Lower lobe of right lung (tissue), 2 donors: ENCODE data around the gene C13orf42. TPM values are rescaled to one million over a fixed set of nuclear protein-coding genes. Genes with fewer than 3 reads are reported as not detected.

Experiments used
- ATAC-seq, 2 donors: fragments of 200-7000 bp; cut with Tn5 transposase; one replicate each; pipeline ENCODE4 v1.9.1; 2020 to 2022; ENCODE audit warnings: mild to moderate bottlenecking in 2 of 2, moderate library complexity in 2 of 2
- DNase-seq: peaks from one replicate; pipeline ENCODE4 v3.0.0-alpha.2; 2020
- H3K27ac ChIP-seq: fragments of 200-600 bp; one replicate; pipeline ENCODE4 v1.8.0; 2022
- H3K27me3 ChIP-seq: fragments of 200-600 bp; one replicate; pipeline ENCODE4 v1.8.0; 2022; ENCODE audit warnings: low read depth
- H3K36me3 ChIP-seq: fragments of 200-600 bp; one replicate; pipeline ENCODE4 v1.8.0; 2022; ENCODE audit warnings: mild to moderate bottlenecking
- H3K4me1 ChIP-seq: fragments of 200-600 bp; one replicate; pipeline ENCODE4 v1.8.0; 2022
- H3K4me3 ChIP-seq: fragments of 200-600 bp; one replicate; pipeline ENCODE4 v1.8.0; 2022; ENCODE audit warnings: mild to moderate bottlenecking
- H3K9me3 ChIP-seq: fragments of 200-600 bp; one replicate; pipeline ENCODE4 v1.8.0; 2022
- CTCF ChIP-seq: fragments of 200-600 bp; IDR thresholded peaks from one replicate; pipeline ENCODE4 v1.8.0; 2022; ENCODE audit warnings: antibody characterized with exemption, mild to moderate bottlenecking
- intact Hi-C: fragments of 100-400 bp; cut with DNase I; formaldehyde crosslinking; loops from one replicate; pipeline ENCODE4 v1.11.0; 2022
- total RNA-seq: library from RNA; stranded (reverse); fragmentation: NEBNext Ultra II Directional; extraction: Animal tissue kit (Norgen Biotek cat#: 25700); gene quantifications from one replicate; pipeline ENCODE4 v1.2.1, GENCODE V29; 2021
- donor health status: DM: no; HTN: yes; CAD: no; lungs with severe emphysema.

C13orf42 gene
- total RNA-seq, 1 donor from 2014 or later: not detected

DNA sequence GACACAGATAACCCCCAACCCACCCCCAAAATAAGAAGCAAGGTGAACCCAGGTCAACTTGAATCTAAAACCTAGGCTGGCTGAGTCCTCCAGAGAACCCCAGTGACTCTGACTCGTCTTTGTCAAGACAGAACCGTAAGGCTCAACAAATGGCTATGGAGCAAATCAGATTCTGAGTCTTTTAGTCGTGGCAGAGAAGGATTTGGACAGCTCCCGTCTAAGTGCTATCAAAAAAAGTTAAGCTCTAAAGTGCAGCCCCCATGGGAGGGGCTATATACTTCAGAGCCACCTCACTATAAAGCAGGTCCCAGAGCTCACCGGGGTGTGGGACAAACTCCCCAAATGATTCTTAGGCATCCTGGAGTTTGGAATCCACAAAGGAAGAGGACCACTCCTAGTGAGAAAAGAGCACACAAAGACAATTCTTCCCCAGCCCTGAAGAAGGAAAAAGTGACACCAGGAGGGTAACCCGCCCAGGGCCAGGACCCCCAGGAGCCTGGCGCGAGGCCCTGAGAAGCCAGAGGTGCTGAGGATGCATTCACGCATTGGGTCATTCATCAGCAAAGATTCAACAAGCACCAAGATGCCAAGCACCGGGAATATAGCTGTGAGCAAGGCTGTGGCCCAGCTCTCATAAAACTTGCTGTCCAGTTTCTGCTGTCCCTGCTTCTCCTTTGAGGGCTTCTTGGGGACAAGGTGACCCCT, 25.4 kb upstream of the C13orf42 start:
- H3K9me3 ChIP-seq: no peaks in the 10 kb centered on the region
- ATAC-seq (no peak), DNase-seq (no peak)
- no peaks in the 10 kb centered on the region for H3K36me3 ChIP-seq
- no peak overlapping the region for H3K27ac ChIP-seq
- no peak overlapping the region for H3K4me3 ChIP-seq
- no peak for TF ChIP-seq CTCF
- intact Hi-C loops: no loop called here
- no peaks in the 10 kb centered on the region for H3K4me1 ChIP-seq
- no peaks in the 10 kb centered on the region for H3K27me3 ChIP-seq

GRCh38 chr13:51134763-51135365, 23.8 kb upstream of the C13orf42 start:
- TF ChIP-seq CTCF: no peak
- no peaks in the 10 kb centered on the region for H3K36me3 ChIP-seq
- H3K4me3 ChIP-seq: no peak overlapping the region

GRCh38 chr13:51130348-51130747, 19.3 kb upstream of the C13orf42 start:
- ATAC-seq: no peak
- intact Hi-C loops: no loop called here
- DNase-seq: no peak
- no peak for TF ChIP-seq CTCF
- peaks cover 6% of the 10 kb centered on the region for H3K9me3 ChIP-seq
- H3K36me3 ChIP-seq: no peaks in the 10 kb centered on the region
- no peak overlapping the region for H3K4me3 ChIP-seq
- H3K27me3 ChIP-seq: no peaks in the 10 kb centered on the region
- H3K27ac ChIP-seq: no peak overlapping the region
- H3K4me1 ChIP-seq: no peaks in the 10 kb centered on the region

More at GRCh38 chr13:51134763-51135365, 23.8 kb upstream of the C13orf42 start:
- Histone ChIP-seq H3K4me1 (no peaks in the 10 kb centered on the region), H3K27ac (no peak overlapping the region), H3K9me3 (peaks cover 6% of the 10 kb centered on the region), H3K27me3 (no peaks in the 10 kb centered on the region)
- intact Hi-C loops: no loop called here
- no peak for ATAC-seq
- DNase-seq: no peak

DNA sequence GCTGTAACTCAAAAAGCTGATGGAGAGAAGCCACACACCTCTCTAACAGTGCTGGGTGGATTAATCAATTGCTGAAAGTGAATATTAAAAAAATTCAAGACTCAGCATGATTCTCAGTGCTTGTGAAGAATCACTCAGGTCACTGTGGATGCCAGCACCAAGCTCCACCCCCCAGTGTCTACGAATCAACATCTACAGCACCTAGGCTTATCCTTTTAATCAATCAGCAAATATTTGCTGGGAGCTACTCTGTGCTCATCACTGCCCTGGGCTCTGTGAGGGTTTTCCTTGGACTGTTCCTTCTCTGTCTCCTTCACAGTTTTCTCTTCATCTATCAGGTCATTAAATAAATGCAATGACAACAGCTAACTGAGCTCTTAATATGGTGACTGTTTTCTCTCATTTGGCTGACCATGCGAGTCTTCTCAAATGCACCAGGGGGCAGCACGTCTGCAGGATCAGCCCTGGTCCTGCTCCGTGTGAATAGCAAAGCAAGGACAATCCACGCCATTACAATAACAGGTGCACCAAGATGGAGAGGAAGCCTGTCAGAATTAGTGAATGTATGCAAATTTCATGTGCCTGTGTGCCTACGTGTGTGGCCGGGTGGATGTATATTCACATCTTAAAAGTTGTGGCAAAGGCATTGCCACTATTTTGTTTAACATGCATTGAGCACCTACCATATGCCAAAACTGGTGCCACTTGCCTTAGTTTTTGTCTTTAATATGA, 14.6 kb upstream of the C13orf42 start:
- Histone ChIP-seq H3K4me1 (no peaks in the 10 kb centered on the region), H3K36me3 (no peaks in the 10 kb centered on the region), H3K27me3 (no peaks in the 10 kb centered on the region), H3K9me3 (no peaks in the 10 kb centered on the region), H3K27ac (no peak overlapping the region), H3K4me3 (no peak overlapping the region)
- TF ChIP-seq CTCF: peak; percentile 74
- intact Hi-C loops: loop anchor here (10.0 kb wide), 1 partner anchor 159 kb away; no protein-coding TSS in a partner anchor
- peak; percentile 82 to 88 for ATAC-seq
- DNase-seq: peak; percentile 63

- H3K9me3 ChIP-seq: peaks cover 4% of the 10 kb centered on the region
- no peak for DNase-seq
- H3K27ac ChIP-seq: no peak overlapping the region
- no peaks in the 10 kb centered on the region for H3K4me1 ChIP-seq
- H3K4me3 ChIP-seq: no peak overlapping the region
- ATAC-seq: no peak
- no peaks in the 10 kb centered on the region for H3K27me3 ChIP-seq
- TF ChIP-seq CTCF: no peak
- H3K36me3 ChIP-seq: no peaks in the 10 kb centered on the region
- intact Hi-C loops: loop anchor here (10.0 kb wide), 1 partner anchor 162 kb away; no protein-coding TSS in a partner anchor
These were observed 11.9 kb upstream of the C13orf42 start for GRCh38 chr13:51122868-51123566.
